ENCODE measurements around the gene USP51.
"Not testable (repeated sequence)": the region's sequence is repeated elsewhere in the genome, so short reads cannot be mapped to it uniquely, and the experiment has no call there.

- not testable (repeated sequence) for TF ChIP-seq CTCF (optimal IDR thresholded peaks at IDR 0.05 in 1 of 3, IDR thresholded peaks at IDR 0.05 in 1 of 3, conservative IDR thresholded peaks at IDR 0.05 in 1 of 3; ENCODE audit: extremely low read depth in 1 of 3, insufficient read depth in 2 of 3, low read length in 3 of 3); EZH2 (IDR thresholded peaks at IDR 0.05; ENCODE audit: low read length)
Measured at GRCh38 chrX:55465791-55466190, 23.9 kb downstream of the USP51 start.

All from keratinocyte (primary cell).